K562 (cell line): Measurements from ENCODE around the gene B3GAT1. TPM values are rescaled to one million over a fixed set of nuclear protein-coding genes. Genes with fewer than 3 reads are reported as not detected.

ENCODE experiments used
- ATAC-seq: fragments of 200-7000 bp; cut with Tn5 transposase; 3 replicates; pipeline ENCODE4 v1.9.1; 2020; ENCODE audit warnings: moderate library complexity
- BruUV-seq: library from RNA; stranded (reverse); fragments of 400-500 nt; replicated peaks from 2 replicates; lab custom pipeline; 2021; lab: Mats Ljungman, UMichigan
- CTCF ChIA-PET: fragments of 300-600 bp; formaldehyde crosslinking; extraction: SDS; loops from one replicate; lab custom pipeline; 2021; ENCODE audit warnings: low intra/inter-chr PET ratio; lab: Yijun Ruan, JAX
- POLR2A ChIA-PET: fragments of 300-600, 350-650 bp; sonication (Branson Sonifier 250); formaldehyde crosslinking; extraction: SDS; loops from one replicate; lab custom pipeline; 2021; ENCODE audit warnings: antibody characterized with exemption, inconsistent platforms; lab: Yijun Ruan, JAX
- DNase-seq, 4 experiments: peaks; one replicate each; pipeline versions ENCODE4 v3.0.0 to v3.0.0-alpha.2; 2011 to 2018; ENCODE audit warnings: low spot score in 3 of 4, mixed read lengths in 3 of 4; ENCODE audit errors: extremely low read depth in 1 of 4
- FAIRE-seq: peaks from 2 replicates; lab custom pipeline; 2011; peaks lifted over from hg19 to GRCh38; lab: Jason Lieb, UNC
- H2AFZ ChIP-seq: 2 replicates; pipeline ENCODE4 v1.6.0; 2011; ENCODE audit warnings: low read depth, low read length, control low read depth, inconsistent platforms
- H3K27ac ChIP-seq: fragments of 200-600 bp; 3 replicates; pipeline ENCODE4 v1.8.0; 2011; ENCODE audit warnings: low read depth, mild to moderate bottlenecking, control low read depth, inconsistent platforms, low read length, moderate library complexity, mixed read lengths; ENCODE audit errors: extremely low read depth
- H3K27me3 ChIP-seq, 2 experiments: fragments of 300-600 bp in 1 of 2; 2 replicates in 1 of 2; 3 replicates in 1 of 2; pipeline versions ENCODE4 v1.6.0 to v1.8.0; 2011; ENCODE audit warnings: inconsistent platforms in 2 of 2, low read length in 2 of 2, mild to moderate bottlenecking in 1 of 2, mixed read lengths in 1 of 2, moderate library complexity in 1 of 2; ENCODE audit not compliant: control insufficient read depth in 2 of 2, insufficient read depth in 2 of 2
- H3K36me3 ChIP-seq: fragments of 300-600 bp; 3 replicates; pipeline ENCODE4 v1.8.0; 2011; ENCODE audit warnings: mild to moderate bottlenecking, low read length, inconsistent platforms; ENCODE audit not compliant: control insufficient read depth, insufficient read depth
- H3K4me1 ChIP-seq, 2 experiments: fragments of 200-600 bp in 1 of 2; replicated peaks in 1 of 2; 2 replicates in 1 of 2; 3 replicates in 1 of 2; pipeline versions ENCODE4 v1.5.1 to v1.8.0; 2011; ENCODE audit warnings: inconsistent platforms in 2 of 2, low read length in 2 of 2, mild to moderate bottlenecking in 1 of 2, mixed read lengths in 1 of 2, moderate library complexity in 1 of 2; ENCODE audit not compliant: control insufficient read depth in 2 of 2, insufficient read depth in 2 of 2
- H3K4me2 ChIP-seq: 2 replicates; pipeline ENCODE4 v1.6.1; 2011; ENCODE audit warnings: low read length, control low read depth, inconsistent platforms, mixed read lengths; ENCODE audit not compliant: insufficient read depth
- H3K4me3 ChIP-seq: fragments of 200-600 bp; sonication (generic), shearing (Covaris generic); 2 replicates; pipeline ENCODE4 v1.5.1; 2016; ENCODE audit warnings: control low read depth, inconsistent platforms
- H3K79me2 ChIP-seq: fragments of 200-600 bp; 3 replicates; pipeline ENCODE4 v1.8.0; 2011; ENCODE audit warnings: low read length, inconsistent platforms; ENCODE audit not compliant: control insufficient read depth, insufficient read depth
- H3K9ac ChIP-seq, 2 experiments: 2 replicates each; pipeline versions ENCODE4 v1.6.0 to v1.6.1; 2011; ENCODE audit warnings: low read depth in 2 of 2, low read length in 2 of 2, control low read depth in 1 of 2, inconsistent platforms in 1 of 2, mild to moderate bottlenecking in 1 of 2, mixed read lengths in 1 of 2; ENCODE audit not compliant: insufficient read depth in 1 of 2
- H3K9me1 ChIP-seq: one replicate; pipeline ENCODE4 v1.6.0; 2011; ENCODE audit warnings: inconsistent platforms, mild to moderate bottlenecking, low read length, moderate library complexity; ENCODE audit not compliant: control insufficient read depth, insufficient read depth
- H3K9me3 ChIP-seq: replicated peaks from 2 replicates; pipeline ENCODE4 v1.5.1; 2011; ENCODE audit warnings: low read depth, low read length, inconsistent platforms; ENCODE audit not compliant: control insufficient read depth, insufficient read depth
- H4K20me1 ChIP-seq: replicated peaks from 2 replicates; pipeline ENCODE4 v1.6.1; 2011; ENCODE audit warnings: low read length, inconsistent platforms, mixed read lengths; ENCODE audit not compliant: control insufficient read depth, insufficient read depth
- ARID4B ChIP-seq: sonication (generic); formaldehyde crosslinking; IDR thresholded peaks from 2 replicates; pipeline ENCODE4 v1.8.0; 2022; ENCODE audit warnings: mild to moderate bottlenecking, missing genetic modification reagents
- ATF7 ChIP-seq: fragments of 450-650 bp; IDR thresholded peaks from 2 replicates; pipeline ENCODE4 v1.7.1; 2014; ENCODE audit warnings: mild to moderate bottlenecking, moderate library complexity
- HDAC3 ChIP-seq: fragments of 450-650 bp; IDR thresholded peaks from 2 replicates; pipeline ENCODE4 v1.6.1; 2018; ENCODE audit warnings: borderline replicate concordance, mild to moderate bottlenecking, moderate library complexity; ENCODE audit not compliant: partially characterized antibody
- HMGXB4 ChIP-seq: sonication (generic); formaldehyde crosslinking; IDR thresholded peaks from 2 replicates; pipeline ENCODE4 v1.8.1; 2023; ENCODE audit warnings: mild to moderate bottlenecking, missing genetic modification reagents
- HNRNPK ChIP-seq: fragments of 200-400 bp; formaldehyde crosslinking; IDR thresholded peaks from one replicate; pipeline ENCODE4 v1.6.1; 2018; ENCODE audit warnings: mild to moderate bottlenecking, low read depth, low read length; ENCODE audit not compliant: poor library complexity, severe bottlenecking
- NR2C2 ChIP-seq, 2 experiments: fragments of 200-800 bp in 1 of 2; sonication (Bioruptor generic) in 1 of 2; sonication (generic) in 1 of 2; formaldehyde crosslinking in 1 of 2; IDR thresholded peaks; 2 replicates each; pipeline versions ENCODE4 v1.6.1 to v1.8.0; 2016 to 2022; ENCODE audit warnings: mild to moderate bottlenecking in 1 of 2, missing compliant biosample characterization in 1 of 2, missing genetic modification characterization in 1 of 2, missing genetic modification reagents in 1 of 2
- POLR2A ChIP-seq: fragments of 450-650 bp; conservative IDR thresholded peaks from 2 replicates; pipeline ENCODE4 v1.6.1; 2016
- RBFOX2 ChIP-seq: fragments of 200-400 bp; formaldehyde crosslinking; IDR thresholded peaks from 2 replicates; pipeline ENCODE4 v1.6.1; 2017; ENCODE audit warnings: low read depth, mild to moderate bottlenecking, low read length, moderate library complexity
- SMAD1 ChIP-seq: fragments of 150-350 bp; IDR thresholded peaks from 2 replicates; pipeline ENCODE4 v1.6.1; 2014; ENCODE audit warnings: low read length, low read depth; ENCODE audit not compliant: partially characterized antibody
- TOE1 ChIP-seq, 2 experiments: fragments of 450-650 bp in 1 of 2; sonication (generic) in 1 of 2; formaldehyde crosslinking in 1 of 2; IDR thresholded peaks; 2 replicates each; pipeline versions ENCODE4 v1.7.1 to v1.8.0; 2016 to 2022; ENCODE audit warnings: borderline replicate concordance in 2 of 2, mild to moderate bottlenecking in 2 of 2, antibody characterized with exemption in 1 of 2, inconsistent platforms in 1 of 2, low read depth in 1 of 2, missing genetic modification reagents in 1 of 2, moderate library complexity in 1 of 2
- ZKSCAN3 ChIP-seq: fragments of 250-450 bp; sonication (Bioruptor Pico); IDR thresholded peaks from 2 replicates; pipeline ENCODE4 v1.4.0; 2020
- ZNF77 ChIP-seq: fragments of 250-450 bp; sonication (Bioruptor Pico); IDR thresholded peaks from 2 replicates; pipeline ENCODE4 v1.5.0; 2020
- WGBS: fragments of 100-300 bp; shearing (Covaris generic); methylation state at CpG from one replicate; pipeline ENCODE4 v1.1.6; 2016; ENCODE audit warnings: low coverage, mixed read lengths; ENCODE audit not compliant: insufficient coverage; ENCODE audit errors: missing lambda C conversion rate; 5-methylcytosine and 5-hydroxymethylcytosine counted together
- in situ Hi-C: fragments of 300-500 bp; cut with MboI; formaldehyde crosslinking; loops from 4 replicates; pipeline ENCODE4 v1.15.0; 2018; ENCODE audit warnings: inconsistent platforms, mixed read lengths
- intact Hi-C: fragments of 100-400 bp; cut with micrococcal nuclease; formaldehyde crosslinking; loops from 2 replicates; pipeline ENCODE4 v1.14.2; 2022
- polyA plus RNA-seq, 8 experiments: library from polyadenylated mRNA; depleted of rRNA in 4 of 8; stranded (reverse) in 5 of 8; unstranded in 3 of 8; fragments of >200 nt; fragmentation: Nextera tagmentation in 2 of 8; fragmentation: Illumina TruSeq in 1 of 8; extraction: Ambion mirVana in 2 of 8; extraction: Trizol in 1 of 8; gene quantifications; 2 replicates each; pipeline versions ENCODE4 v1.2.1 to v1.2.3, GENCODE V29; 2011 to 2014; ENCODE audit warnings: inconsistent platforms in 1 of 8, missing spikeins in 1 of 8
- total RNA-seq, 7 experiments: library from RNA; depleted of rRNA in 6 of 7; stranded (reverse); fragments of >200 nt in 6 of 7; fragmentation: Illumina TruSeq in 2 of 7; extraction: Trizol in 2 of 7; gene quantifications; 2 replicates each; pipeline versions ENCODE4 v1.2.1 to v1.2.3, GENCODE V29; 2011 to 2021; ENCODE audit warnings: low replicate concordance in 1 of 7

Gene B3GAT1
- total and polyA plus RNA-seq, 9 of the 15 experiments (the other 6 are each of a cell fraction or from before 2014, with no cell fraction given) = 0.01 to 0.53 (median 0.14) TPM; not detected in 1

- no TSS peak for BruUV-seq
- in situ Hi-C loops = no loop called here
Measured at GRCh38 chr11:134374171-134374570, 37.9 kb downstream of the B3GAT1 start.

More at GRCh38 chr11:134374171-134374570, 37.9 kb downstream of the B3GAT1 start:
- no peak for ATAC-seq
- intact Hi-C loops = no loop called here
- no peak overlapping the region for H3K4me3 ChIP-seq
- H2AFZ ChIP-seq = no peak overlapping the region
- POLR2A ChIA-PET = interaction anchor here (0.6 to 0.9 kb wide), 2 partner anchors 37 to 327 kb away, joined by 3 read pairs; no protein-coding TSS in a partner anchor
- FAIRE-seq = no peak
- H3K27ac ChIP-seq = no peak overlapping the region
- H3K27me3 ChIP-seq = no peaks in the 10 kb centered on the region
- H3K9me3 ChIP-seq = no peaks in the 10 kb centered on the region
- no peaks in the 10 kb centered on the region for H3K36me3 ChIP-seq
- CTCF ChIA-PET = no interaction called here
- H3K9me1 ChIP-seq = no peaks in the 10 kb centered on the region
- TF ChIP-seq ATF7 (no peak), HMGXB4 (CRISPR knock-in tag) (no peak), ZNF77 (CRISPR knock-in tag) (no peak), HNRNPK (no peak), POLR2A (no peak), SMAD1 (no peak), RBFOX2 (no peak), HDAC3 (no peak), NR2C2 (CRISPR knock-in tag; IDR thresholded peaks at IDR 0.05) (no peak), NR2C2 (tag; IDR thresholded peaks at IDR 0.05) (no peak), ARID4B (CRISPR knock-in tag) (no peak), TOE1 (IDR thresholded peaks at IDR 0.05; ENCODE audit: borderline replicate concordance) (no peak), TOE1 (CRISPR knock-in tag; IDR thresholded peaks at IDR 0.05; ENCODE audit: borderline replicate concordance, low read depth) (no peak), ZKSCAN3 (CRISPR knock-in tag) (no peak)
- 40% methylated on average over 9 of the region's 9 CpGs for WGBS
- H3K4me2 ChIP-seq = no peak overlapping the region
- no peaks in the 10 kb centered on the region for H3K79me2 ChIP-seq
- peaks cover 6% of the 10 kb centered on the region; the same call in 1 of the 2 replicates for H4K20me1 ChIP-seq
- DNase-seq = no peak
- no peak overlapping the region for H3K9ac ChIP-seq
- H3K4me1 ChIP-seq = no peaks in the 10 kb centered on the region; a peak in 1 of 5 replicates
